ENCODE measurements around the gene BRINP2.

BRINP2 gene

GRCh38 chr1:177165069-177165439, 5.7 kb upstream of the BRINP2 start:
- no peak for DNase-seq (ENCODE audit: low read depth in 4 of 4, low spot score in 1 of 4)

GRCh38 chr1:177171536-177172123, 872 bp downstream of the BRINP2 start:
- DNase-seq (ENCODE audit: low read depth in 4 of 4, low spot score in 1 of 4) = no peak

GRCh38 chr1:177172272-177172671, 1.5 kb downstream of the BRINP2 start:
- DNase-seq (ENCODE audit: low read depth in 4 of 4, low spot score in 1 of 4) = no peak

GRCh38 chr1:177172866-177173265, 2.1 kb downstream of the BRINP2 start:
- DNase-seq (ENCODE audit: low read depth in 4 of 4, low spot score in 1 of 4) = no peak

GRCh38 chr1:177173976-177174375, 3.2 kb downstream of the BRINP2 start:
- no peak for DNase-seq (ENCODE audit: low read depth in 4 of 4, low spot score in 1 of 4)

- no peak for DNase-seq (ENCODE audit: low read depth in 4 of 4, low spot score in 1 of 4)
Measured at GRCh38 chr1:177174921-177175634, 4.3 kb downstream of the BRINP2 start.

GRCh38 chr1:177181280-177181630, 10.5 kb downstream of the BRINP2 start:
- DNase-seq (ENCODE audit: low read depth in 4 of 4, low spot score in 1 of 4) = no peak

GRCh38 chr1:177181631-177182291, 11.0 kb downstream of the BRINP2 start:
- peak in 1 of 4 experiments; percentile 18 for DNase-seq (ENCODE audit: low read depth in 4 of 4, low spot score in 1 of 4)

- no peak for DNase-seq (ENCODE audit: low read depth in 4 of 4, low spot score in 1 of 4)
Measured at GRCh38 chr1:177183836-177184235, 13.1 kb downstream of the BRINP2 start.

GRCh38 chr1:177185209-177185608, 14.5 kb downstream of the BRINP2 start:
- no peak for DNase-seq (ENCODE audit: low read depth in 4 of 4, low spot score in 1 of 4)

- no peak for DNase-seq (ENCODE audit: low read depth in 4 of 4, low spot score in 1 of 4)
Measured at GRCh38 chr1:177186639-177187038, 15.9 kb downstream of the BRINP2 start.

- DNase-seq (ENCODE audit: low read depth in 4 of 4, low spot score in 1 of 4) = no peak
Measured at GRCh38 chr1:177190308-177190970, 19.7 kb downstream of the BRINP2 start.

GRCh38 chr1:177198243-177198642, 27.5 kb downstream of the BRINP2 start:
- no peak for DNase-seq (ENCODE audit: low read depth in 4 of 4, low spot score in 1 of 4)

GRCh38 chr1:177200290-177200689, 29.5 kb downstream of the BRINP2 start:
- DNase-seq (ENCODE audit: low read depth in 4 of 4, low spot score in 1 of 4) = no peak

GRCh38 chr1:177206831-177207355, 36.1 kb downstream of the BRINP2 start:
- no peak for DNase-seq (ENCODE audit: low read depth in 4 of 4, low spot score in 1 of 4)

- DNase-seq (ENCODE audit: low read depth in 4 of 4, low spot score in 1 of 4) = no peak
Measured at GRCh38 chr1:177208920-177209319, 38.2 kb downstream of the BRINP2 start.

- DNase-seq (ENCODE audit: low read depth in 4 of 4, low spot score in 1 of 4) = no peak
Measured at GRCh38 chr1:177209357-177209756, 38.6 kb downstream of the BRINP2 start.

- no peak for DNase-seq (ENCODE audit: low read depth in 4 of 4, low spot score in 1 of 4)
Measured at GRCh38 chr1:177210071-177210470, 39.3 kb downstream of the BRINP2 start.

- DNase-seq (ENCODE audit: low read depth in 4 of 4, low spot score in 1 of 4) = no peak
Measured at GRCh38 chr1:177211231-177211630, 40.5 kb downstream of the BRINP2 start.

GRCh38 chr1:177216587-177217202, 45.9 kb downstream of the BRINP2 start:
- no peak for DNase-seq (ENCODE audit: low read depth in 4 of 4, low spot score in 1 of 4)
